A673 (cell line): ENCODE data around the gene ELOVL5. TPM values are rescaled to one million over a fixed set of nuclear protein-coding genes. Genes with fewer than 3 reads are reported as not detected.

ENCODE experiments used
- BruUV-seq: library from RNA; stranded (reverse); fragments of 400-500 nt; replicated peaks from 2 replicates; lab custom pipeline; 2021; lab: Mats Ljungman, UMichigan
- CTCF ChIA-PET: fragments of 300-600 bp; sonication (Branson Sonifier 250); formaldehyde crosslinking; loops from one replicate; lab custom pipeline; 2022; ENCODE audit warnings: antibody characterized with exemption; lab: Charles Lee
- POLR2A ChIA-PET: fragments of 300-600 bp; sonication (Branson Sonifier 250); formaldehyde crosslinking; loops from one replicate; lab custom pipeline; 2022; ENCODE audit warnings: antibody characterized with exemption; ENCODE audit not compliant: low non-redundant PET; lab: Charles Lee
- DNase-seq: peaks from one replicate; pipeline ENCODE4 v3.0.0-alpha.2; 2015; ENCODE audit warnings: low spot score
- H3K27ac ChIP-seq: fragments of 200-600 bp; sonication (generic); 2 replicates; pipeline ENCODE4 v1.5.1; 2016; ENCODE audit warnings: mixed run types, low read depth, mild to moderate bottlenecking, mixed read lengths, antibody characterized with exemption, low read length; ENCODE audit not compliant: poor library complexity, severe bottlenecking
- H3K27me3 ChIP-seq: fragments of 200-600 bp; sonication (generic); replicated peaks from 2 replicates; pipeline ENCODE4 v1.6.1; 2017; ENCODE audit warnings: mixed run types, low read depth, mild to moderate bottlenecking, mixed read lengths, antibody characterized with exemption, low read length; ENCODE audit not compliant: insufficient read depth, poor library complexity
- H3K36me3 ChIP-seq: fragments of 200-600 bp; sonication (generic); 2 replicates; pipeline ENCODE4 v1.6.1; 2016; ENCODE audit warnings: mixed run types, mild to moderate bottlenecking, mixed read lengths, antibody characterized with exemption, low read length; ENCODE audit not compliant: insufficient read depth, poor library complexity, severe bottlenecking
- H3K4me1 ChIP-seq: fragments of 200-600 bp; sonication (generic); 2 replicates; pipeline ENCODE4 v1.6.1; 2017; ENCODE audit warnings: mixed run types, mild to moderate bottlenecking, mixed read lengths, antibody characterized with exemption, low read length; ENCODE audit not compliant: insufficient read depth, poor library complexity, severe bottlenecking
- H3K4me3 ChIP-seq: fragments of 200-600 bp; sonication (generic); 2 replicates; pipeline ENCODE4 v1.5.1; 2016; ENCODE audit warnings: low read depth, mixed run types, mild to moderate bottlenecking, mixed read lengths, low read length; ENCODE audit not compliant: poor library complexity, severe bottlenecking
- H3K9me3 ChIP-seq: fragments of 200-600 bp; sonication (generic); 2 replicates; pipeline ENCODE4 v1.6.1; 2016; ENCODE audit warnings: mixed run types, low read depth, mild to moderate bottlenecking, mixed read lengths, antibody characterized with exemption, low read length; ENCODE audit not compliant: poor library complexity, severe bottlenecking
- EZH2 ChIP-seq: fragments of 200-600 bp; sonication (generic); IDR thresholded peaks from 2 replicates; pipeline ENCODE4 v1.6.1; 2017; ENCODE audit warnings: borderline replicate concordance, low read depth, mild to moderate bottlenecking, mixed read lengths, antibody characterized with exemption, low read length; ENCODE audit not compliant: poor library complexity, severe bottlenecking
- intact Hi-C: fragments of 100-400 bp; cut with micrococcal nuclease; formaldehyde crosslinking; loops from one replicate; pipeline ENCODE4 v1.10.0; 2022; ENCODE audit not compliant: unreplicated experiment
- total RNA-seq: library from RNA; stranded (reverse); gene quantifications from 2 replicates; pipeline ENCODE4 v1.2.3, GENCODE V29; 2021
- TF ChIP-seq, protein P1 (sequence below): fragments of 300-800, 200-600 bp; sonication (generic); conservative IDR thresholded peaks from 2 replicates; pipeline ENCODE4 v1.5.1; 2017; ENCODE audit warnings: low read depth, mild to moderate bottlenecking, antibody characterized with exemption, low read length, moderate library complexity, mixed read lengths

Gene ELOVL5
- total RNA-seq, 1 experiment from 2014 or later, result 98.5 TPM

DNA sequence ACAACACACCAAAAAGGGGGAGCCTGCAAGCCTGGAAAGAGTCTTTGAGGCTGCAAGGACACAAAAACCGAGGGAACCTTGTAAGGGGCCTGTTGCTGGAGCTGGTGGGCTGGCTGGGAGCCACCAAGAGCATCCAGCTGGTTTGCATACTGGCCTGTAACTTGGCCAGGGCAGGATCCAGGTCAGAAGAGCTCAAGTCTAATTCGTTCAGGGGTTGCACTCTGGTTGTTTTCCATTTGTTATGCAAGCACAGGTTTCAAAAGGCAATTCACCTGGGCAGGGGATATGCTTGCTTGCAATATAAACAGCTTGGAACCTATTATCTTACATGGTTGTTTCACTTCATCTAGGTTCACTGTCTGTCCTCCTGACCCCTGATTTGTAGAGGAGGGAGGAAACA is 101.8 kb downstream of the ELOVL5 start:
- Histone ChIP-seq H3K27me3 (no peaks in the 10 kb centered on the region), H3K36me3 (no peaks in the 10 kb centered on the region), H3K4me3 (no peak overlapping the region), H3K9me3 (no peaks in the 10 kb centered on the region), H3K27ac (no peak overlapping the region), H3K4me1 (no peaks in the 10 kb centered on the region)
- intact Hi-C loops, result no loop called here
- BruUV-seq, result no TSS peak
- TF ChIP-seq EZH2, result no peak
- TF ChIP-seq, protein P1, sequence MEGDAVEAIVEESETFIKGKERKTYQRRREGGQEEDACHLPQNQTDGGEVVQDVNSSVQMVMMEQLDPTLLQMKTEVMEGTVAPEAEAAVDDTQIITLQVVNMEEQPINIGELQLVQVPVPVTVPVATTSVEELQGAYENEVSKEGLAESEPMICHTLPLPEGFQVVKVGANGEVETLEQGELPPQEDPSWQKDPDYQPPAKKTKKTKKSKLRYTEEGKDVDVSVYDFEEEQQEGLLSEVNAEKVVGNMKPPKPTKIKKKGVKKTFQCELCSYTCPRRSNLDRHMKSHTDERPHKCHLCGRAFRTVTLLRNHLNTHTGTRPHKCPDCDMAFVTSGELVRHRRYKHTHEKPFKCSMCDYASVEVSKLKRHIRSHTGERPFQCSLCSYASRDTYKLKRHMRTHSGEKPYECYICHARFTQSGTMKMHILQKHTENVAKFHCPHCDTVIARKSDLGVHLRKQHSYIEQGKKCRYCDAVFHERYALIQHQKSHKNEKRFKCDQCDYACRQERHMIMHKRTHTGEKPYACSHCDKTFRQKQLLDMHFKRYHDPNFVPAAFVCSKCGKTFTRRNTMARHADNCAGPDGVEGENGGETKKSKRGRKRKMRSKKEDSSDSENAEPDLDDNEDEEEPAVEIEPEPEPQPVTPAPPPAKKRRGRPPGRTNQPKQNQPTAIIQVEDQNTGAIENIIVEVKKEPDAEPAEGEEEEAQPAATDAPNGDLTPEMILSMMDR, result no peak
- ChIA-PET POLR2A (no interaction called here), CTCF (no interaction called here)
- no peak for DNase-seq

DNA sequence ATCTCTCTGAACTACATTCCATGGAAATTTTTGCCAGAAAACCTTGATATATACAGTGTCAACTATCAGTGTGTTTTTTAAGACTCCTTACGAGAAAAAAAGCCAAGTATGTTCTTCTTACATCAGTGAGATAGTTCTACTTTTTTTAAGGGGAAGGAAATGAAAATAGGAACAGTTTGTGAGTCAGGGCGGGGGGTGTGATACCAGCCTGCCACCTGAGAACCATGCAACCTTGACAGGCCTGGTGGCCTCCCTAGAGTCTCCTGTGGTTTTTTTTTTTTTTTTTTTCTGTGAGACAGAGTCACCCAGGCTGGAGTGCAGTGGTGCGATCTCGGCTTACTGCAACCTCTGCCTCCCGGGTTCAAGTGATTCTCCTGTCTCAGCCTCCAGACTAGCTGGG is 103.8 kb downstream of the ELOVL5 start:
- H3K4me3 ChIP-seq, result no peak overlapping the region
- no peak for DNase-seq
- TF ChIP-seq EZH2, result no peak
- TF ChIP-seq, protein P1, result no peak
- no peaks in the 10 kb centered on the region for H3K4me1 ChIP-seq
- BruUV-seq, result no TSS peak
- H3K27me3 ChIP-seq, result no peaks in the 10 kb centered on the region
- no peaks in the 10 kb centered on the region for H3K36me3 ChIP-seq
- ChIA-PET CTCF (no interaction called here), POLR2A (no interaction called here)
- H3K9me3 ChIP-seq, result no peaks in the 10 kb centered on the region
- intact Hi-C loops, result no loop called here
- H3K27ac ChIP-seq, result no peak overlapping the region

- no peaks in the 10 kb centered on the region for H3K27me3 ChIP-seq
- ChIA-PET CTCF (no interaction called here), POLR2A (no interaction called here)
- intact Hi-C loops, result no loop called here
- no TSS peak for BruUV-seq
- H3K4me1 ChIP-seq, result no peaks in the 10 kb centered on the region
- no peak for DNase-seq
- no peaks in the 10 kb centered on the region for H3K9me3 ChIP-seq
- no peak overlapping the region for H3K4me3 ChIP-seq
- no peaks in the 10 kb centered on the region for H3K36me3 ChIP-seq
- TF ChIP-seq, protein P1, result no peak
- TF ChIP-seq EZH2, result no peak
- no peak overlapping the region for H3K27ac ChIP-seq
Observed at GRCh38 chr6:53244399-53244931, 104.3 kb downstream of the ELOVL5 start.
